ENCODE data around the gene MUS81. TPM values are rescaled to one million over a fixed set of nuclear protein-coding genes. Genes with fewer than 3 reads are reported as not detected.

MUS81 gene
- total and polyA plus RNA-seq, 2 of the 13 experiments (the other 11 are each of a cell fraction or from before 2014, with no cell fraction given), result 25.6 to 30.2 TPM

- Histone ChIP-seq H3K9me3 (ENCODE audit: low read length) (no peaks in the 10 kb centered on the region), H3K36me3 (replicated peaks in 1 of 2; ENCODE audit: control insufficient read depth in 1 of 2, insufficient read depth in 2 of 2, low read length in 2 of 2) (peaks cover 4 to 19% of the 10 kb centered on the region in 2 experiments; a peak in 4 of 5 replicates), H3K4me1 (ENCODE audit: insufficient read depth, low read length) (peaks cover 54% of the 10 kb centered on the region), H3K4me3 (replicated peaks in 1 of 3; ENCODE audit: insufficient read depth in 1 of 3, low read depth in 2 of 3, low read length in 3 of 3) (no peak overlapping the region), H2AFZ (ENCODE audit: low read length) (no peak overlapping the region), H3K9ac (ENCODE audit: insufficient read depth, low read depth, low read length) (no peak overlapping the region), H4K20me1 (ENCODE audit: insufficient read depth, low read length) (no peaks in the 10 kb centered on the region), H3K79me2 (ENCODE audit: insufficient read depth, low read length) (no peaks in the 10 kb centered on the region), H3K27me3 (ENCODE audit: control insufficient read depth in 1 of 2, insufficient read depth in 2 of 2, low read length in 2 of 2) (no peaks in the 10 kb centered on the region; a peak in 1 of 5 replicates), H3K4me2 (ENCODE audit: low read depth, low read length) (no peak overlapping the region), H3K27ac (ENCODE audit: extremely low read length, insufficient read depth, low read length) (no peak overlapping the region)
- POLR2A ChIA-PET, result interaction anchor here (0.6 to 1.7 kb wide), 7 partner anchors 11 to 141 kb away, joined by 3 to 11 read pairs (median 3); partner anchors contain the start of genes CFL1, FOSL1 and MUS81
- CTCF ChIA-PET (ENCODE audit: low intra/inter-chr PET ratio, low total read pairs), result interaction anchor here (0.9 to 2.9 kb wide), 12 partner anchors 8 to 179 kb away, joined by 3 to 77 read pairs (median 5); partner anchors contain the start of genes FOSL1, KAT5 and MUS81
- DNase-seq (ENCODE audit: low spot score), result no peak
- in situ Hi-C loops (cut with HindIII; ENCODE audit: extremely low pct_ligation_motif_present, low pct_unique_long_range_greater_than_20kb) (no loop called here), intact Hi-C loops (cut with micrococcal nuclease; ENCODE audit: unreplicated experiment) (loop anchor here (5.0 kb wide), 1 partner anchor 47 kb away; no protein-coding TSS in a partner anchor)
- ATAC-seq, result no peak
- no TSS peak for BruUV-seq (replicated peaks)
- TF ChIP-seq IRF2 (CRISPR knock-in tag; IDR thresholded peaks at IDR 0.05), result no peak
- TF ChIP-seq CEBPB (IDR thresholded peaks at IDR 0.05; ENCODE audit: borderline replicate concordance, low read depth, low read length), result no peak
- WGBS (ENCODE audit: low lambda C conversion rate), result 95% methylated on average over 7 of the region's 7 CpGs
- FAIRE-seq, result no peak
Measured at GRCh38 chr11:65885231-65885630, 25.0 kb downstream of the MUS81 start.

GRCh38 chr11:65885808-65886536 lies 25.7 kb downstream of the MUS81 start:
- H4K20me1 ChIP-seq (ENCODE audit: insufficient read depth, low read length), result no peaks in the 10 kb centered on the region
- H3K9me3 ChIP-seq (ENCODE audit: low read length), result no peaks in the 10 kb centered on the region
- in situ Hi-C loops (cut with HindIII; ENCODE audit: extremely low pct_ligation_motif_present, low pct_unique_long_range_greater_than_20kb) (no loop called here), intact Hi-C loops (cut with micrococcal nuclease; ENCODE audit: unreplicated experiment) (loop anchor here (5.0 kb wide), 1 partner anchor 46 kb away; no protein-coding TSS in a partner anchor)
- no peak overlapping the region for H3K4me3 ChIP-seq (replicated peaks in 1 of 3; ENCODE audit: insufficient read depth in 1 of 3, low read depth in 2 of 3, low read length in 3 of 3)
- H3K9ac ChIP-seq (ENCODE audit: insufficient read depth, low read depth, low read length), result no peak overlapping the region
- no peak for DNase-seq (ENCODE audit: low spot score)
- H3K4me2 ChIP-seq (ENCODE audit: low read depth, low read length), result no peak overlapping the region
- ChIA-PET POLR2A (interaction anchor here (1.3 to 7.6 kb wide), 3 partner anchors 26 to 174 kb away, joined by 3 to 78 read pairs (median 11); partner anchors contain the start of genes CFL1 and MUS81), CTCF (ENCODE audit: low intra/inter-chr PET ratio, low total read pairs) (interaction anchor here (0.6 to 6.9 kb wide), 3 partner anchors 103 to 418 kb away, joined by 3 to 77 read pairs (median 63); no protein-coding TSS in a partner anchor)
- H3K79me2 ChIP-seq (ENCODE audit: insufficient read depth, low read length), result peaks cover 4% of the 10 kb centered on the region
- FAIRE-seq, result no peak
- no TSS peak for BruUV-seq (replicated peaks)
- ATAC-seq, result no peak
- no peak overlapping the region for H2AFZ ChIP-seq (ENCODE audit: low read length)
- H3K27me3 ChIP-seq (ENCODE audit: control insufficient read depth in 1 of 2, insufficient read depth in 2 of 2, low read length in 2 of 2), result no peaks in the 10 kb centered on the region; a peak in 1 of 5 replicates
- WGBS (ENCODE audit: low lambda C conversion rate), result 93% methylated on average over 12 of the region's 12 CpGs
- H3K36me3 ChIP-seq (replicated peaks in 1 of 2; ENCODE audit: control insufficient read depth in 1 of 2, insufficient read depth in 2 of 2, low read length in 2 of 2), result peaks cover 4 to 19% of the 10 kb centered on the region in 2 experiments; a peak in 4 of 5 replicates
- H3K27ac ChIP-seq (ENCODE audit: extremely low read length, insufficient read depth, low read length), result no peak overlapping the region
- peaks cover 54% of the 10 kb centered on the region for H3K4me1 ChIP-seq (ENCODE audit: insufficient read depth, low read length)
- TF ChIP-seq, protein P1, sequence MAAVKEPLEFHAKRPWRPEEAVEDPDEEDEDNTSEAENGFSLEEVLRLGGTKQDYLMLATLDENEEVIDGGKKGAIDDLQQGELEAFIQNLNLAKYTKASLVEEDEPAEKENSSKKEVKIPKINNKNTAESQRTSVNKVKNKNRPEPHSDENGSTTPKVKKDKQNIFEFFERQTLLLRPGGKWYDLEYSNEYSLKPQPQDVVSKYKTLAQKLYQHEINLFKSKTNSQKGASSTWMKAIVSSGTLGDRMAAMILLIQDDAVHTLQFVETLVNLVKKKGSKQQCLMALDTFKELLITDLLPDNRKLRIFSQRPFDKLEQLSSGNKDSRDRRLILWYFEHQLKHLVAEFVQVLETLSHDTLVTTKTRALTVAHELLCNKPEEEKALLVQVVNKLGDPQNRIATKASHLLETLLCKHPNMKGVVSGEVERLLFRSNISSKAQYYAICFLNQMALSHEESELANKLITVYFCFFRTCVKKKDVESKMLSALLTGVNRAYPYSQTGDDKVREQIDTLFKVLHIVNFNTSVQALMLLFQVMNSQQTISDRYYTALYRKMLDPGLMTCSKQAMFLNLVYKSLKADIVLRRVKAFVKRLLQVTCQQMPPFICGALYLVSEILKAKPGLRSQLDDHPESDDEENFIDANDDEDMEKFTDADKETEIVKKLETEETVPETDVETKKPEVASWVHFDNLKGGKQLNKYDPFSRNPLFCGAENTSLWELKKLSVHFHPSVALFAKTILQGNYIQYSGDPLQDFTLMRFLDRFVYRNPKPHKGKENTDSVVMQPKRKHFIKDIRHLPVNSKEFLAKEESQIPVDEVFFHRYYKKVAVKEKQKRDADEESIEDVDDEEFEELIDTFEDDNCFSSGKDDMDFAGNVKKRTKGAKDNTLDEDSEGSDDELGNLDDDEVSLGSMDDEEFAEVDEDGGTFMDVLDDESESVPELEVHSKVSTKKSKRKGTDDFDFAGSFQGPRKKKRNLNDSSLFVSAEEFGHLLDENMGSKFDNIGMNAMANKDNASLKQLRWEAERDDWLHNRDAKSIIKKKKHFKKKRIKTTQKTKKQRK (IDR thresholded peaks at IDR 0.05; ENCODE audit: low read length), result no peak
- TF ChIP-seq RFX5 (IDR thresholded peaks at IDR 0.05; ENCODE audit: low read depth, low read length) (no peak), ZNF367 (CRISPR knock-in tag; IDR thresholded peaks at IDR 0.05; ENCODE audit: borderline replicate concordance) (no peak)

Data from HepG2 (cell line).